ENCODE results near the gene LPIN3. TPM values are rescaled to one million over a fixed set of nuclear protein-coding genes. Genes with fewer than 3 reads are reported as not detected.

Gene LPIN3
- total and polyA plus RNA-seq, 2 experiments from 2014 or later = 6.1 to 9.7 TPM

DNA sequence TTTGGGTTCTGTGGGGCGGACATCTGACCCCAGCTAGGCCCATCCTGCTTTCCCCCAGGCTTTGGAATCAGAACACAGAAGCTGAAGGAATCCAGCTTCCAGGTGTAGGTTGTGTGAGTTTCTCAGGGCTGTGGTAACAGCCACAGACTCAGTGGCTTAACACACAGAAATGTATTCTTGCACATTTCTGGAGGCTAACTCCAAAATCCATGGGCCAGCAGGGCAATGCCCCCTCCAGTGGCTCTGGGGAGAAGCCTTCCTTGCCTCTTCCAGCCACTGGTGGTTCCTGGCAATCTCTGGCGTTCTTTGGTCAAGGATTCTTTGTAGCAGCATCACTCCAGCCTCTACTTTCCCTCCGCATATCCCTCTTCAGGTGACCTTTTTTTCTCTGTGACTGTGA, 27.3 kb downstream of the LPIN3 start:
- Mint-ChIP-seq H3K27ac (no peak overlapping the region), H3K4me1 (peaks cover 11% of the 10 kb centered on the region), H3K4me3 (peak overlapping the region; percentile 4; the same call in 1 of the 3 replicates), H3K36me3 (ENCODE audit: low read depth) (peaks cover 15% of the 10 kb centered on the region), H3K9me3 (peaks cover 23% of the 10 kb centered on the region), H3K27me3 (ENCODE audit: insufficient read depth, low read depth, poor library complexity) (peaks cover 36% of the 10 kb centered on the region)
- no peak overlapping the region for H3K4me3 ChIP-seq
- peaks cover 7% of the 10 kb centered on the region; the same call in 1 of the 2 replicates for H3F3A ChIP-seq (replicated peaks; ENCODE audit: low read depth)
- H3K4me2 ChIP-seq = no peak overlapping the region
- no peaks in the 10 kb centered on the region for H4K20me1 ChIP-seq (replicated peaks; ENCODE audit: insufficient read depth)
- H3K4me1 ChIP-seq (ENCODE audit: insufficient read depth) = peaks cover 5% of the 10 kb centered on the region; the same call in 1 of the 2 replicates
- ATAC-seq (no peak), DNase-seq (ENCODE audit: low spot score) (no peak)
- H3K9me2 ChIP-seq (ENCODE audit: insufficient read depth) = no peaks in the 10 kb centered on the region
- TF ChIP-seq CTCF (conservative IDR thresholded peaks at IDR 0.05; ENCODE audit: low read depth in 2 of 2) = 0 out of 4 replicates have a peak, but pooled peaks of 1 of the 2 experiments have one; percentile 2
- TF ChIP-seq, protein P1, sequence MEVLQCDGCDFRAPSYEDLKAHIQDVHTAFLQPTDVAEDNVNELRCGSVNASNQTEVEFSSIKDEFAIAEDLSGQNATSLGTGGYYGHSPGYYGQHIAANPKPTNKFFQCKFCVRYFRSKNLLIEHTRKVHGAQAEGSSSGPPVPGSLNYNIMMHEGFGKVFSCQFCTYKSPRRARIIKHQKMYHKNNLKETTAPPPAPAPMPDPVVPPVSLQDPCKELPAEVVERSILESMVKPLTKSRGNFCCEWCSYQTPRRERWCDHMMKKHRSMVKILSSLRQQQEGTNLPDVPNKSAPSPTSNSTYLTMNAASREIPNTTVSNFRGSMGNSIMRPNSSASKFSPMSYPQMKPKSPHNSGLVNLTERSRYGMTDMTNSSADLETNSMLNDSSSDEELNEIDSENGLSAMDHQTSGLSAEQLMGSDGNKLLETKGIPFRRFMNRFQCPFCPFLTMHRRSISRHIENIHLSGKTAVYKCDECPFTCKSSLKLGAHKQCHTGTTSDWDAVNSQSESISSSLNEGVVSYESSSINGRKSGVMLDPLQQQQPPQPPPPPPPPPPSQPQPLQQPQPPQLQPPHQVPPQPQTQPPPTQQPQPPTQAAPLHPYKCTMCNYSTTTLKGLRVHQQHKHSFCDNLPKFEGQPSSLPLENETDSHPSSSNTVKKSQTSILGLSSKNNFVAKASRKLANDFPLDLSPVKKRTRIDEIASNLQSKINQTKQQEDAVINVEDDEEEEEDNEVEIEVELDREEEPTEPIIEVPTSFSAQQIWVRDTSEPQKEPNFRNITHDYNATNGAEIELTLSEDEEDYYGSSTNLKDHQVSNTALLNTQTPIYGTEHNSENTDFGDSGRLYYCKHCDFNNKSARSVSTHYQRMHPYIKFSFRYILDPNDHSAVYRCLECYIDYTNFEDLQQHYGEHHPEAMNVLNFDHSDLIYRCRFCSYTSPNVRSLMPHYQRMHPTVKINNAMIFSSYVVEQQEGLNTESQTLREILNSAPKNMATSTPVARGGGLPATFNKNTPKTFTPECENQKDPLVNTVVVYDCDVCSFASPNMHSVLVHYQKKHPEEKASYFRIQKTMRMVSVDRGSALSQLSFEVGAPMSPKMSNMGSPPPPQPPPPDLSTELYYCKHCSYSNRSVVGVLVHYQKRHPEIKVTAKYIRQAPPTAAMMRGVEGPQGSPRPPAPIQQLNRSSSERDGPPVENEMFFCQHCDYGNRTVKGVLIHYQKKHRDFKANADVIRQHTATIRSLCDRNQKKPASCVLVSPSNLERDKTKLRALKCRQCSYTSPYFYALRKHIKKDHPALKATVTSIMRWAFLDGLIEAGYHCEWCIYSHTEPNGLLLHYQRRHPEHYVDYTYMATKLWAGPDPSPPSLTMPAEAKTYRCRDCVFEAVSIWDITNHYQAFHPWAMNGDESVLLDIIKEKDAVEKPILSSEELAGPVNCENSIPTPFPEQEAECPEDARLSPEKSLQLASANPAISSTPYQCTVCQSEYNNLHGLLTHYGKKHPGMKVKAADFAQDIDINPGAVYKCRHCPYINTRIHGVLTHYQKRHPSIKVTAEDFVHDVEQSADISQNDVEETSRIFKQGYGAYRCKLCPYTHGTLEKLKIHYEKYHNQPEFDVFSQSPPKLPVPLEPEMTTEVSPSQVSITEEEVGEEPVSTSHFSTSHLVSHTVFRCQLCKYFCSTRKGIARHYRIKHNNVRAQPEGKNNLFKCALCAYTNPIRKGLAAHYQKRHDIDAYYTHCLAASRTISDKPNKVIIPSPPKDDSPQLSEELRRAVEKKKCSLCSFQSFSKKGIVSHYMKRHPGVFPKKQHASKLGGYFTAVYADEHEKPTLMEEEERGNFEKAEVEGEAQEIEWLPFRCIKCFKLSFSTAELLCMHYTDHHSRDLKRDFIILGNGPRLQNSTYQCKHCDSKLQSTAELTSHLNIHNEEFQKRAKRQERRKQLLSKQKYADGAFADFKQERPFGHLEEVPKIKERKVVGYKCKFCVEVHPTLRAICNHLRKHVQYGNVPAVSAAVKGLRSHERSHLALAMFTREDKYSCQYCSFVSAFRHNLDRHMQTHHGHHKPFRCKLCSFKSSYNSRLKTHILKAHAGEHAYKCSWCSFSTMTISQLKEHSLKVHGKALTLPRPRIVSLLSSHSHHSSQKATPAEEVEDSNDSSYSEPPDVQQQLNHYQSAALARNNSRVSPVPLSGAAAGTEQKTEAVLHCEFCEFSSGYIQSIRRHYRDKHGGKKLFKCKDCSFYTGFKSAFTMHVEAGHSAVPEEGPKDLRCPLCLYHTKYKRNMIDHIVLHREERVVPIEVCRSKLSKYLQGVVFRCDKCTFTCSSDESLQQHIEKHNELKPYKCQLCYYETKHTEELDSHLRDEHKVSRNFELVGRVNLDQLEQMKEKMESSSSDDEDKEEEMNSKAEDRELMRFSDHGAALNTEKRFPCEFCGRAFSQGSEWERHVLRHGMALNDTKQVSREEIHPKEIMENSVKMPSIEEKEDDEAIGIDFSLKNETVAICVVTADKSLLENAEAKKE (CRISPR knock-in tag; IDR thresholded peaks at IDR 0.05) = no peak
- no peaks in the 10 kb centered on the region for H3K36me3 ChIP-seq (ENCODE audit: insufficient read depth)
- H3K27me3 ChIP-seq (ENCODE audit: insufficient read depth) = peaks cover 56% of the 10 kb centered on the region
- H2AFZ ChIP-seq = no peak overlapping the region
- no peak overlapping the region for H3K27ac ChIP-seq (ENCODE audit: low read depth)
- H3K79me2 ChIP-seq (replicated peaks; ENCODE audit: insufficient read depth) = no peaks in the 10 kb centered on the region

- no peak for DNase-seq (ENCODE audit: low spot score)
- Histone ChIP-seq H3K9me2 (ENCODE audit: insufficient read depth) (no peaks in the 10 kb centered on the region), H3K27ac (ENCODE audit: low read depth) (no peak overlapping the region), H3F3A (replicated peaks; ENCODE audit: low read depth) (peaks cover 7% of the 10 kb centered on the region; the same call in 1 of the 2 replicates), H3K4me3 (no peak overlapping the region), H4K20me1 (replicated peaks; ENCODE audit: insufficient read depth) (no peaks in the 10 kb centered on the region), H3K27me3 (ENCODE audit: insufficient read depth) (peaks cover 50% of the 10 kb centered on the region), H3K4me1 (ENCODE audit: insufficient read depth) (peaks cover 5% of the 10 kb centered on the region; the same call in 1 of the 2 replicates), H3K4me2 (no peak overlapping the region), H2AFZ (no peak overlapping the region), H3K36me3 (ENCODE audit: insufficient read depth) (no peaks in the 10 kb centered on the region), H3K79me2 (replicated peaks; ENCODE audit: insufficient read depth) (no peaks in the 10 kb centered on the region)
- H3K4me3 Mint-ChIP-seq = no peak overlapping the region
- H3K9me3 Mint-ChIP-seq = peaks cover 25% of the 10 kb centered on the region
- peaks cover 40% of the 10 kb centered on the region for H3K27me3 Mint-ChIP-seq (ENCODE audit: insufficient read depth, low read depth, poor library complexity)
- no peak overlapping the region for H3K27ac Mint-ChIP-seq
- no peak for ATAC-seq
- H3K36me3 Mint-ChIP-seq (ENCODE audit: low read depth) = peaks cover 16% of the 10 kb centered on the region
- peaks cover 11% of the 10 kb centered on the region for H3K4me1 Mint-ChIP-seq
- no peak for TF ChIP-seq ZNF331 (CRISPR knock-in tag; IDR thresholded peaks at IDR 0.05; ENCODE audit: low read depth)
- no peak for TF ChIP-seq EZH2phosphoT487 (IDR thresholded peaks at IDR 0.05; ENCODE audit: unreplicated experiment)
- TF ChIP-seq JUNB (IDR thresholded peaks at IDR 0.05; ENCODE audit: unreplicated experiment) = no peak
- no peak for TF ChIP-seq EZH2 (IDR thresholded peaks at IDR 0.05; ENCODE audit: low read depth, unreplicated experiment)
- TF ChIP-seq ZNF114 (CRISPR knock-in tag; IDR thresholded peaks at IDR 0.05) = no peak
- TF ChIP-seq REST (IDR thresholded peaks at IDR 0.05; ENCODE audit: unreplicated experiment) = no peak
These were observed 29.1 kb downstream of the LPIN3 start for GRCh38 chr20:41369673-41370072.
